Stomach (tissue), 9 donors: Measurements from ENCODE around the gene ZDHHC23. TPM values are rescaled to one million over a fixed set of nuclear protein-coding genes. Genes with fewer than 3 reads are reported as not detected.

Source experiments
- DNase-seq, 2 donors: peaks; one replicate each; pipeline versions ENCODE4 v3.0.0 to v3.0.0-alpha.2; 2013 to 2019
- H3K27ac ChIP-seq, 5 donors: fragments of 200-600 bp in 4 of 5; sonication (generic) in 4 of 5; one replicate each; pipeline ENCODE4 v1.5.1; 2013 to 2019; ENCODE audit warnings: mild to moderate bottlenecking in 1 of 5, moderate library complexity in 1 of 5
- H3K27me3 ChIP-seq, 3 donors: fragments of 200-600 bp; sonication (generic); one replicate each; pipeline ENCODE4 v1.5.1; 2017 to 2019; ENCODE audit warnings: mixed run types in 1 of 3
- H3K36me3 ChIP-seq, 4 donors: fragments of 200-600 bp; sonication (generic); 1 replicate in 3 of 4; 2 replicates in 1 of 4; pipeline ENCODE4 v1.5.1; 2016 to 2019
- H3K4me1 ChIP-seq, 4 donors: fragments of 200-600 bp; sonication (generic); one replicate each; pipeline ENCODE4 v1.5.1; 2016 to 2019
- H3K4me3 ChIP-seq, 4 donors: fragments of 200-600 bp; sonication (generic) in 3 of 4; one replicate each; pipeline ENCODE4 v1.5.1; 2016 to 2019; ENCODE audit warnings: mild to moderate bottlenecking in 1 of 4
- H3K9me3 ChIP-seq, 4 donors: fragments of 200-600 bp; sonication (generic); one replicate each; pipeline ENCODE4 v1.5.1; 2016 to 2019
- CTCF ChIP-seq, 7 experiments: fragments of 450-650 bp in 4 of 7; fragments of 200-600 bp in 3 of 7; sonication (generic) in 3 of 7; IDR thresholded peaks; one replicate each; pipeline ENCODE4 v1.5.1; 2016 to 2019; ENCODE audit warnings: antibody characterized with exemption in 7 of 7, control low read depth in 2 of 7, mild to moderate bottlenecking in 1 of 7
- EP300 ChIP-seq: sonication (generic); formaldehyde crosslinking; IDR thresholded peaks from one replicate; pipeline ENCODE4 v1.6.1; 2017; ENCODE audit warnings: antibody characterized with exemption
- POLR2A ChIP-seq, 4 donors: fragments of 450-650 bp; IDR thresholded peaks; one replicate each; pipeline ENCODE4 v1.6.1; 2016; ENCODE audit warnings: antibody characterized with exemption in 4 of 4, control low read depth in 2 of 4, mild to moderate bottlenecking in 1 of 4, moderate library complexity in 1 of 4
- POLR2AphosphoS5 ChIP-seq, 3 donors: sonication (generic); formaldehyde crosslinking; IDR thresholded peaks; one replicate each; pipeline ENCODE4 v1.6.1; 2016; ENCODE audit warnings: antibody characterized with exemption in 3 of 3
- WGBS, 5 donors: extraction: QIAGEN DNeasy Blood & Tissue Kit in 3 of 5; methylation state at CpG; one replicate each; pipeline versions ENCODE4 v1.1.5 to v1.1.7; 2013 to 2018; 5-methylcytosine and 5-hydroxymethylcytosine counted together
- intact Hi-C: fragments of 100-400 bp; cut with DNase I; formaldehyde crosslinking; loops from one replicate; pipeline ENCODE4 v1.15.1; 2023; ENCODE audit warnings: low total_unique reads
- polyA plus RNA-seq, 3 donors: library from polyadenylated mRNA; stranded (reverse); fragments of 200-250 nt; gene quantifications; one replicate each; pipeline ENCODE4 v1.2.3, GENCODE V29; 2013
- total RNA-seq, 5 donors: library from RNA; depleted of rRNA; stranded (reverse); fragments of >200 nt; gene quantifications; one replicate each; pipeline versions ENCODE4 v1.1.0 to v1.2.3, GENCODE V29; 2014 to 2016
- donor health status: healthy with polysubstance abuse.
- donor health status: Bipolar disorder and iron deficiency.
- donor health status: healthy.

ZDHHC23 gene
- total and polyA plus RNA-seq, 8 donors: 1.7 to 93.9 (median 12.5) TPM

- no peak for DNase-seq
- Histone ChIP-seq H3K36me3 (peaks cover 0 to 5% (median 0%) of the 10 kb centered on the region in 4 donors), H3K4me1 (peaks cover 0 to 25% (median 17%) of the 10 kb centered on the region in 4 donors), H3K9me3 (no peaks in the 10 kb centered on the region), H3K4me3 (peak overlapping the region; percentile 59 to 97 (median 91)), H3K27me3 (no peaks in the 10 kb centered on the region), H3K27ac (peak overlapping the region in 4 of 5 donors; percentile 78 to 87 (median 81))
- no peak for TF ChIP-seq POLR2AphosphoS5 (IDR thresholded peaks at IDR 0.05)
- no peak for TF ChIP-seq CTCF (IDR thresholded peaks at IDR 0.05)
- TF ChIP-seq POLR2A (IDR thresholded peaks at IDR 0.05): no peak
- no peak for TF ChIP-seq EP300
- intact Hi-C loops: no loop called here
- 53 to 76% (median 63%) methylated on average over 7 of the region's 7 CpGs for WGBS, 5 donors
Observed at GRCh38 chr3:113946831-113947230, 982 bp upstream of the ZDHHC23 start.

GRCh38 chr3:113948015-113948917, 453 bp downstream of the ZDHHC23 start:
- intact Hi-C loops: no loop called here
- no peaks in the 10 kb centered on the region for H3K27me3 ChIP-seq
- peak overlapping the region; percentile 71 to 95 (median 82) for H3K27ac ChIP-seq
- H3K36me3 ChIP-seq: peaks cover 0 to 8% (median 0%) of the 10 kb centered on the region in 4 donors
- TF ChIP-seq EP300: no peak
- TF ChIP-seq POLR2AphosphoS5 (IDR thresholded peaks at IDR 0.05): no peak
- TF ChIP-seq CTCF (IDR thresholded peaks at IDR 0.05): no peak
- no peak for TF ChIP-seq POLR2A (IDR thresholded peaks at IDR 0.05)
- 1 to 4% (median 3%) methylated on average over 24 to 65 of the region's 65 CpGs for WGBS, 5 donors
- peak; percentile 52 to 78 for DNase-seq
- peak overlapping the region; percentile 59 to 97 (median 91) for H3K4me3 ChIP-seq
- peaks cover 0 to 25% (median 17%) of the 10 kb centered on the region in 4 donors for H3K4me1 ChIP-seq
- no peaks in the 10 kb centered on the region for H3K9me3 ChIP-seq

- H3K27me3 ChIP-seq: no peaks in the 10 kb centered on the region
- no peaks in the 10 kb centered on the region for H3K9me3 ChIP-seq
- no peak overlapping the region for H3K4me3 ChIP-seq
- H3K27ac ChIP-seq: no peak overlapping the region
- no peak for TF ChIP-seq POLR2A (IDR thresholded peaks at IDR 0.05)
- TF ChIP-seq POLR2AphosphoS5 (IDR thresholded peaks at IDR 0.05): no peak
- TF ChIP-seq CTCF (IDR thresholded peaks at IDR 0.05): no peak
- no peak for TF ChIP-seq EP300
- H3K4me1 ChIP-seq: peaks cover 0 to 18% (median 14%) of the 10 kb centered on the region in 4 donors
- no peak for DNase-seq
- H3K36me3 ChIP-seq: peaks cover 3 to 27% (median 18%) of the 10 kb centered on the region in 4 donors
- intact Hi-C loops: no loop called here
Observed at GRCh38 chr3:113952921-113953320, 5.1 kb downstream of the ZDHHC23 start.

- intact Hi-C loops: no loop called here
- Histone ChIP-seq H3K27me3 (no peaks in the 10 kb centered on the region), H3K27ac (no peak overlapping the region), H3K4me1 (peaks cover 0 to 10% (median 7%) of the 10 kb centered on the region in 4 donors), H3K36me3 (peaks cover 4 to 35% (median 25%) of the 10 kb centered on the region in 4 donors), H3K9me3 (no peaks in the 10 kb centered on the region), H3K4me3 (no peak overlapping the region)
- WGBS, 5 donors: 73 to 86% (median 80%) methylated on average over 7 of the region's 7 CpGs
- no peak for DNase-seq
- TF ChIP-seq CTCF (IDR thresholded peaks at IDR 0.05): no peak
- TF ChIP-seq POLR2AphosphoS5 (IDR thresholded peaks at IDR 0.05): no peak
- TF ChIP-seq EP300: no peak
Observed at GRCh38 chr3:113953677-113954076, 5.9 kb downstream of the ZDHHC23 start.
